Measurements from ENCODE around the gene KDELR1. TPM values are rescaled to one million over a fixed set of nuclear protein-coding genes. Genes with fewer than 3 reads are reported as not detected.

Gene KDELR1
- total and polyA plus RNA-seq, 9 of the 15 experiments (the other 6 are each of a cell fraction or from before 2014, with no cell fraction given) = 6.1 to 165 (median 58.5) TPM

DNA sequence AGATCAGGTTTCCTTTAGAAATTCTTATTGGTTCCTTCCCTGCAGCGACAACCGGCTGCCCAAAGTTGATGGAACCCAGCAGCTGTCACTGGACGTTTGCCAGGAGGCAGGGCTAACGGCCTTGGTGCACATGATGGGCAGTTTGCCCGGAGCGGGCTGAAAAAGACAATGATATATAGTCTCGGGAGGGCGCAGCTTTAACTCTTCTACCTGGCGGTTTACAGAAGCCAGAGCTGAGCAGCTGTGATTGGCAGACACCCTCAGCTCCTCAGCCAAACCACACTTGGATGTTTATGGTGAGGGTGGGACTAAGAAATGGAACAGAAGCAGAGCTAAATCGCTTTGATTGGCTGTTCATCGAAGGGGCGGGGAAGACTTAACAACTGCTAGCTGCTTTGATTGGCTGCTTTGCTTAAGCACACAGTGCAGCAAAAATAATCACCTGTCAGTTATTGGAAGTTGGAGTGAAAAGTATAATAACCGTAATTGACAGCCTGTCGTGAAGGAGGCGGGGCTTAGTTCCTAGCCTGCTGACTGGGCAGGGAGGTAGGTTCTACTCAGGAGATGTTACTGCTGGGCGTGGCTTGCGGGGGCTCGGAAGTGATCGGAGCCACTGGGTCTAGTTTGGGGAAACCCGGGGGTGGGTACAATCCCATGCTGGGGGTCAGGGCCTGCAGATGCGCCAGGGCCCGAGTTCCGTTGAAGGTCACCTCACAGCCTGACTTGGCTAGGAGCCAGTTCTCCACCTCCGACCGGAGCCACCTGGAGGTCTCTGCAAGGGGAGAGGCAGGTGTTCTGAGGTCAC is 58.5 kb downstream of the KDELR1 start (continued):
- TF ChIP-seq, protein P1, sequence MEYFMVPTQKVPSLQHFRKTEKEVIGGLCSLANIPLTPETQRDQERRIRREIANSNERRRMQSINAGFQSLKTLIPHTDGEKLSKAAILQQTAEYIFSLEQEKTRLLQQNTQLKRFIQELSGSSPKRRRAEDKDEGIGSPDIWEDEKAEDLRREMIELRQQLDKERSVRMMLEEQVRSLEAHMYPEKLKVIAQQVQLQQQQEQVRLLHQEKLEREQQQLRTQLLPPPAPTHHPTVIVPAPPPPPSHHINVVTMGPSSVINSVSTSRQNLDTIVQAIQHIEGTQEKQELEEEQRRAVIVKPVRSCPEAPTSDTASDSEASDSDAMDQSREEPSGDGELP (CRISPR knock-in tag; IDR thresholded peaks at IDR 0.05; ENCODE audit: borderline replicate concordance) = peak; percentile 99
- TF ChIP-seq FIP1L1 (IDR thresholded peaks at IDR 0.05; ENCODE audit: low read depth, low read length, poor library complexity, severe bottlenecking) = no peak
- no peak for TF ChIP-seq NFE2 (IDR thresholded peaks at IDR 0.05; ENCODE audit: low read depth)
- no peak for TF ChIP-seq ERF (CRISPR knock-in tag; IDR thresholded peaks at IDR 0.05)
- 0 out of 3 replicates have a peak, but pooled peaks of 1 of the 2 experiments have one; percentile 13 for TF ChIP-seq CBX3 (IDR thresholded peaks at IDR 0.05; ENCODE audit: borderline replicate concordance in 1 of 2, low read length in 2 of 2)
- no peak for TF ChIP-seq RBM14 (IDR thresholded peaks at IDR 0.05; ENCODE audit: borderline replicate concordance, insufficient read depth, low read depth, low read length)
- TF ChIP-seq HDAC1 (IDR thresholded peaks at IDR 0.05) = peak in 1 of 2 experiments; percentile 70; a peak in 2 of 4 replicates
- no peak for TF ChIP-seq ZNF444 (CRISPR knock-in tag; IDR thresholded peaks at IDR 0.05)
- no peak for TF ChIP-seq CREBBP (IDR thresholded peaks at IDR 0.05; ENCODE audit: low read depth, low read length)
- no peak for TF ChIP-seq NFATC3 (IDR thresholded peaks at IDR 0.05)
- TF ChIP-seq ILK (tag; IDR thresholded peaks at IDR 0.05; ENCODE audit: borderline replicate concordance, low read depth) = no peak
- TF ChIP-seq, protein P2, sequence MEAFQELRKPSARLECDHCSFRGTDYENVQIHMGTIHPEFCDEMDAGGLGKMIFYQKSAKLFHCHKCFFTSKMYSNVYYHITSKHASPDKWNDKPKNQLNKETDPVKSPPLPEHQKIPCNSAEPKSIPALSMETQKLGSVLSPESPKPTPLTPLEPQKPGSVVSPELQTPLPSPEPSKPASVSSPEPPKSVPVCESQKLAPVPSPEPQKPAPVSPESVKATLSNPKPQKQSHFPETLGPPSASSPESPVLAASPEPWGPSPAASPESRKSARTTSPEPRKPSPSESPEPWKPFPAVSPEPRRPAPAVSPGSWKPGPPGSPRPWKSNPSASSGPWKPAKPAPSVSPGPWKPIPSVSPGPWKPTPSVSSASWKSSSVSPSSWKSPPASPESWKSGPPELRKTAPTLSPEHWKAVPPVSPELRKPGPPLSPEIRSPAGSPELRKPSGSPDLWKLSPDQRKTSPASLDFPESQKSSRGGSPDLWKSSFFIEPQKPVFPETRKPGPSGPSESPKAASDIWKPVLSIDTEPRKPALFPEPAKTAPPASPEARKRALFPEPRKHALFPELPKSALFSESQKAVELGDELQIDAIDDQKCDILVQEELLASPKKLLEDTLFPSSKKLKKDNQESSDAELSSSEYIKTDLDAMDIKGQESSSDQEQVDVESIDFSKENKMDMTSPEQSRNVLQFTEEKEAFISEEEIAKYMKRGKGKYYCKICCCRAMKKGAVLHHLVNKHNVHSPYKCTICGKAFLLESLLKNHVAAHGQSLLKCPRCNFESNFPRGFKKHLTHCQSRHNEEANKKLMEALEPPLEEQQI (IDR thresholded peaks at IDR 0.05) = no peak
- TF ChIP-seq EP300 (IDR thresholded peaks at IDR 0.05; ENCODE audit: low read length) = peak; percentile 71
- no peak for TF ChIP-seq SMC3 (conservative IDR thresholded peaks at IDR 0.05; ENCODE audit: insufficient read depth, low read depth, low read length)
- TF ChIP-seq, protein P3, sequence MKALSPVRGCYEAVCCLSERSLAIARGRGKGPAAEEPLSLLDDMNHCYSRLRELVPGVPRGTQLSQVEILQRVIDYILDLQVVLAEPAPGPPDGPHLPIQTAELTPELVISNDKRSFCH (CRISPR knock-in tag; IDR thresholded peaks at IDR 0.05) = no peak
- TF ChIP-seq, protein P3 (tag; IDR thresholded peaks at IDR 0.05) = no peak; the same call in 1 of the 2 replicates
- TF ChIP-seq FOSL1 (tag; conservative IDR thresholded peaks at IDR 0.05) = 0 out of 2 replicates have a peak, but pooled peaks have one; percentile 9
- TF ChIP-seq RBBP5 (IDR thresholded peaks at IDR 0.05; ENCODE audit: borderline replicate concordance, insufficient read depth, low read length, poor library complexity, severe bottlenecking) = no peak
- TF ChIP-seq ZNF24 (IDR thresholded peaks at IDR 0.05) = no peak
- no peak for TF ChIP-seq BDP1 (IDR thresholded peaks at IDR 0.05; ENCODE audit: insufficient read depth, insufficient read length)
- no peak for TF ChIP-seq ZNF239 (CRISPR knock-in tag; IDR thresholded peaks at IDR 0.05)
- TF ChIP-seq, protein P4, sequence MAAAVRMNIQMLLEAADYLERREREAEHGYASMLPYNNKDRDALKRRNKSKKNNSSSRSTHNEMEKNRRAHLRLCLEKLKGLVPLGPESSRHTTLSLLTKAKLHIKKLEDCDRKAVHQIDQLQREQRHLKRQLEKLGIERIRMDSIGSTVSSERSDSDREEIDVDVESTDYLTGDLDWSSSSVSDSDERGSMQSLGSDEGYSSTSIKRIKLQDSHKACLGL (CRISPR knock-in tag; IDR thresholded peaks at IDR 0.05; ENCODE audit: borderline replicate concordance, poor library complexity, severe bottlenecking) = no peak
- TF ChIP-seq ZZZ3 (IDR thresholded peaks at IDR 0.05) = no peak

Data from K562 (cell line).